Adipose tissue (tissue), 3 donors: Measurements from ENCODE around the gene C1orf210. TPM values are rescaled to one million over a fixed set of nuclear protein-coding genes. Genes with fewer than 3 reads are reported as not detected.

Source experiments
- H3K27ac ChIP-seq: one replicate; pipeline ENCODE4 v1.5.1; 2013; ENCODE audit warnings: low read depth, low read length
- whole genome bisulfite sequencing, 3 donors: extraction: QIAGEN DNeasy Blood & Tissue Kit; methylation state at CpG; one replicate each; pipeline ENCODE4 v1.1.7; 2013; 5-methylcytosine and 5-hydroxymethylcytosine counted together
- polyA plus RNA-seq, 3 donors: library from polyadenylated mRNA; stranded (reverse); fragments of 200-250 nt; gene quantifications; one replicate each; pipeline ENCODE4 v1.2.3, GENCODE V29; 2013
- donor health status: healthy with polysubstance abuse.
- donor health status: Bipolar disorder and iron deficiency.
- donor health status: healthy.

C1orf210 gene
- polyA plus RNA-seq, 3 donors, result 0.22 to 14.5 (median 2.8) TPM

DNA sequence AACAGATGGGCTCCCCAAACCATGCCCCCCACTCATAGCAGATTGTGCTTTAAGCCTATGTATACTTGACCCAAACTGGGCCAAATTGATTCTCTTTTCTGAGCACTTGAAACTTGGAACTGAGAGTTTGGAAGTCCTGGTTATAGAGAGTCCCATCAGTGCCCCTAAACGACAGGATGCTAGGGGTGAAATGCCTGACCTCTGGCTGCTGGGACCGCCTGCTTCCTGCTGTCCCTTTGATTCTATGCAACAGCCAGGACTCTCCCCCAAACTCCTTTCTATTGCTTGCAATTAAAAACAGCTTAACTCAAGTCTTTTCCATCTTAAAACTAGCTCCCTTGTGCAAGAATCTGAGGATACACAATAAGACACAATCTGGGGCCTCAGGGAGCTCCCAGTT is 4.7 kb downstream of the C1orf210 start:
- H3K27ac ChIP-seq, result no peak overlapping the region
- WGBS, 3 donors, result 55 to 64% (median 62%) methylated on average over 2 of the region's 2 CpGs

DNA sequence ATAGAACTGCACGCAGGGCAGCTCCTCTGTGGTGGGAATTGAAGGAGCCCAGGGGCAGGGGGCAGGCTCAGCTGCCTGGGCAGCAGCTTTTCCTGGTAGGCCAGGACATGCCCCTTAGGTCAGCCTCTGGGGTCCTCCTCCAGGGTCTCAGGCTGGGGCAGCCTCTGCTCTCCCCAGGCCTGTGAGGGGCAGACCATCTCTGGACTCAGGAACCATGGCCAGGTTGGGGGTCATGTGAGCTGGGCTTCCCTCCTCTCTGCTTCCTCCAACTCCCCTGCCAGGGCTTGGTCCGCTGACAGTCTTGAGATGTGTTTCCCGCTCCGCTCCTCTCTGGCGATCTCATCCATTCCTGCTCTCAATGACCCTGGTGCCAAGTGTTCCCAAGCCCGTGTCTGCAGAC is 5.7 kb downstream of the C1orf210 start:
- WGBS, 3 donors, result 96 to 98% (median 97%) methylated on average over 6 of the region's 6 CpGs
- H3K27ac ChIP-seq, result no peak overlapping the region

DNA sequence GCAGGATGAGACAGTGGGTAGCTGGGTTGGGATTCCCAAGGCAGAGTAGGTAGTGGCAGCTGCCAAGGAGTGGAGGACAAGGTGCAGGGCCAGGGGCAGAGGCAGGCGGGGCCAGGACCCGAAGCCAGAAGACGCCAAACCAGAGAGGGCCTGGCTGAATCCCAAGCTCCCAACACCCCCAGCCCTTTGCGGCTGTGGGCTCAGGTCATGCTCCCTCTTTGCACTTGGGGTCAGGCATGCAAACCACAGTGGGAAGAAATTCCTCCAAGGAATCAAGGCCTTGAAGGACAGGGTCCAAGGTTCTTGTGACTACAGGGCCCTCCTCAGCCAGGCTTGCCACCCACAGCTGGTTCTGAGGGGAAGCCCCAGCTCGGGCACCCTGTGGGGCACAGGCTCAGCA is 6.2 kb downstream of the C1orf210 start:
- no peak overlapping the region for H3K27ac ChIP-seq
- 89 to 96% (median 90%) methylated on average over 5 of the region's 5 CpGs for WGBS, 3 donors

DNA sequence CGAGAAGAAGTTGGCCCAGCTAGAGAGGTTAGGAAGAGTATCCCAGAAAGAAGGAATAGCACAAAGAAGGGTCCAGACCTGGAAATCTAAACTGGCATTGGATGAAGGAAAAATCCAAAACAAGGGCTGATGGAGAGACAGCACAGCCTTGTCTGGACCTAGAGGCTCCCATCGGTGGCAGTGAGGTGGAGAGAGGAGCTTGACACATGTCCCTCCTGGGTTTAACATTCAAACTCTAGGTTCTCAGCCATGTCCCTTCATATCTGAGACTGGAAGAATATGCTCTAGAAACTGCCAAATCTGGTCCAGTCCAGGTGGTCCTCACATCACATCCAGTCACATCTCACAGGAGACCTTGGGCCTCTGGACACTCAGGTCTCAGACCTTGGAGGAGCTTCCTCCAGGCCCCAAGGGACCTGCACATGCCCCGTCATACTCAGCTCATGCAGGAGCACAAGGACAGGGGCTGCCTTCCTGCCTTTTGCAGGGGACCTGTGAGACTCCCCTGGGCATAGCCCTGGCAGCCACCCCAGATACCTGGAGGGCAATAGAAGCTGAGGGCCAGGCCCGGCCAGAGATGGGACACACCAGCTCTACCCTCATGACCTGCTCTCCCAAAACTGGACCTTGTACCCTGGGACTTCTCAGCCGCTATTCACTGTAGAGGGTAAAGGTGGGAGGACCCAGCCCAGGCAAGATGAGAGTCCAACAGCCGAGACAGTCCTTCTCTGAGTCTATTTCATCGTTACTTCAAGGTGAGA is 8.1 kb downstream of the C1orf210 start:
- 76 to 91% (median 84%) methylated on average over 7 of the region's 7 CpGs for WGBS, 3 donors
- H3K27ac ChIP-seq, result no peak overlapping the region

DNA sequence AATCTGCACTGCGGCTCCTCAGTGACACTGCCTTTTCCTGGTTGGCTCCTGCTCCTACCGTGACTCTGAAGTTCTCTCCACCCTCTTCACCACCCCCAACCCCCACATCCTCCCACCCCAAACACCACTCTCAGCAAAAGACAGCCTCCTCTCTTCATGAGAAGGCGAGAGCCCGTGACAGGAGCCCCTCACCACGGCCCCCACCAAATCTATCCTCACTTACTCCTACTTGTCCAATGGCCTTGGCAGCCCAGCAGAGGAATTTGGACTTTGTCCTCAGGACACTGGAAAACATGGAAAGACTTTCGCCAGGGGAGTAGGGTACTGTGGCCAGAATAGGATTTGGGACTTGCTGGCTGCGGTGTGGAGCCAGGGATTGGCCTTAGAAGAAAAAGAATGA is 8.7 kb downstream of the C1orf210 start:
- WGBS, 3 donors, result 15 to 67% (median 56%) methylated on average over 7 of the region's 7 CpGs

DNA sequence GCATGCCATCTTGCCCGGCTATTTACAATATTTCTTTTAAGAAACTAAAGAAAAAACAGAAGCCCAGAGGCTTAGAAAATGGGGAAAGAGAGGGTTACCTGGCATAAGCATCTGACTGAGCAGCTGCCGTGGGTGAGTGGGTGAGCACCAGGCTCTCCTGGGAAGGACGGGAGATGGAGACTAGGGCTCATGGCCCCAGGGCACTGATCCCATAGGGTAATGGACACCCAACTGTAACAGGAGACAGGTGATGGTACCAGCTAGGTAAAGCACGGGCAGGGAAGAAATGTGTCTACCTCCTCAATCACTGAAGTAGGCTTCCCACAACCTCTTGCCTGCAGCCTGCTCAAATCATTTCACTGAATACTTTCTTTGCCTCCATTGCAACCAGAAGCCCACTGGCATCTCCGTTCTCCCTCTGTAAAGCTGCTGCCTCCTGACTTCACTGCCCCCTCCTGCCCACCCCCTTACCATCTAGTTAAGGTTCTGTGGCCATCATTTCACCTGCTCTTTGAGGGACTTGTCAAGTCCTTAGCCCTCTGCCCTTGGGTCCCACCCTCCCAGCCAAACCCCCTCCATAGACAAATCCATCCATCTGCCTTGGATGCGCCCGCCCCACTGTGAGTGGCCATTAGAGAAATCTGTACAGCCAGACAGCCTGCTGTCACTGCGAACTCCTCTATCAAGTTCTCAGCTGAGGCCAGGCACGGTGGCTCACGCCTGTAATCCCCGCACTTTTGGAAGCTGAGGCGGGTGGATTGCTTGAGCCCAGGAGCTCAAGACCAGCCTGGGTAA is 9.4 kb downstream of the C1orf210 start:
- 54 to 86% (median 74%) methylated on average over 12 of the region's 12 CpGs for WGBS, 3 donors

More for the DNA sequence above, 8.7 kb downstream of the C1orf210 start:
- H3K27ac ChIP-seq, result no peak overlapping the region

DNA sequence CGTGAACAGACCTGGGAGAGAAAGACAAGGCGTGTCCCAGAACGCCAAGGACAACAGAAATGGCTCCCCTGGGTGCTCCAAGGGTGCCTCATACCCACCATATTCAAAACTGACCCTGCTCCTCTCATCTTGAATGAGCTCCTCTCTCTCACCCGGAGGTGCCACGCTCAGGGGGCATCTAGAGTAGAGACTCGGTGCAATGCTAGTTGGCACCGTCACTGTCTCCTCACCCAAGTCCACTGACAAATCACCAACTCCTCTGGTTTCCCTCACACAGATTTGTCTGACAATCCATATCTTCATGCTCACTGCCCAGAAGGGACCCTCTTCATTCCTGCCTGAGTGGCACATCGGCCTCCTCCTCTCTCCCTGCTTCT is 10.6 kb downstream of the C1orf210 start:
- H3K27ac ChIP-seq, result no peak overlapping the region
- 74 to 91% (median 79%) methylated on average over 8 of the region's 8 CpGs for WGBS, 3 donors

More for the DNA sequence above, 9.4 kb downstream of the C1orf210 start:
- no peak overlapping the region for H3K27ac ChIP-seq

DNA sequence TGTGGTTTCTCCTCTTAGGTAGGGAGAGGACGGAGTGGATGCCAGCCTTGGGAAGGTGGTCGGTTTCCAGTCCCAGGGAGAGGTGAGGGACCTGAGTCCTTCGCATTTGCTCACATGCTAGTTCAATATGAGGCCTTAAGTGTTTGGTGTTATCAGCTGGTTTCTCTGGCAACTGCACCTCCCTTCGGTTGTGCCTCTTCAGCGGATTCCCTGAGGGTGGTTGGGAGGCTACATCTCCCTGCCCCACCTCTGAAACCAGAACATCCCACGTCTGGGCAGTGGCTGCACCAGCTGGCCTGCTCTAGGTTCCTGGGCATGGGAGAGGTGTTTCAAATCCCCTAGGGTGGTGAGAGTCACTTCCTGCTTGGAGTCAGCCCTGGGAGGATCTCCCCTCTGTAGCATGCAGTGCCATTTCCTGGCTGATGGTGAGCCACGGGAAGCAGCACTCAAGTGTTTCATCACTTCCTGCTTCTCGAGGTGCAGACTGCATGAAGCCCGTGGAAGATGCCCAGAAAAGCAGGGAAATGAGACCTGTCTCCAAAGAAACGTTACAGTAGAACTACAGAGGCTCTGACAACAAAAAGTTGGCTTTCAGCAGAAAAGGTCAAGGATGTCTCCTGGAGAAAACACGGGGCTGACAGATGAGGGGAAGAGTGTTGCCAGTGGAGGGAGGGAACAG is 11.1 kb downstream of the C1orf210 start:
- WGBS, 3 donors, result 37 to 43% (median 39%) methylated on average over 11 of the region's 11 CpGs
- no peak overlapping the region for H3K27ac ChIP-seq

DNA sequence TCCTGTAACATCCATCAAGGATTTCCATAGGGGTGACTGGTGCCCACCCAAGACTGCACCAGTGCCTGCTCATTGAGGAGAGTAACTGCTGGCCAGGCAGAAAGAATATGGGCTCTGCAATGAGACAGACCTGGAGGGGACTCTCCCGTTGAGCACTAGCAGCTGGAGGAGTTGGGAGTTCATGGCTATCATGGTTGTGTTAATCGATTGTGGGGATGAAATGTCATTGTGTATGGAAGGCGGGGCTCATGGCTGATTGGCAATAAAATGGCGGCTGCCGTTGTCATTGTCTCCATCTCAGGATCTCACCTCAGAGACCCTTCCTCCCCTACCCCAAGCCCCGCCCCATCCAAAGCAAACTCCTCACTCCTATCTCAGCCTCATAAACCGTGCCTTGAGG is 11.7 kb downstream of the C1orf210 start:
- no peak overlapping the region for H3K27ac ChIP-seq
- WGBS, 3 donors, result 88 to 95% (median 94%) methylated on average over 7 of the region's 7 CpGs

DNA sequence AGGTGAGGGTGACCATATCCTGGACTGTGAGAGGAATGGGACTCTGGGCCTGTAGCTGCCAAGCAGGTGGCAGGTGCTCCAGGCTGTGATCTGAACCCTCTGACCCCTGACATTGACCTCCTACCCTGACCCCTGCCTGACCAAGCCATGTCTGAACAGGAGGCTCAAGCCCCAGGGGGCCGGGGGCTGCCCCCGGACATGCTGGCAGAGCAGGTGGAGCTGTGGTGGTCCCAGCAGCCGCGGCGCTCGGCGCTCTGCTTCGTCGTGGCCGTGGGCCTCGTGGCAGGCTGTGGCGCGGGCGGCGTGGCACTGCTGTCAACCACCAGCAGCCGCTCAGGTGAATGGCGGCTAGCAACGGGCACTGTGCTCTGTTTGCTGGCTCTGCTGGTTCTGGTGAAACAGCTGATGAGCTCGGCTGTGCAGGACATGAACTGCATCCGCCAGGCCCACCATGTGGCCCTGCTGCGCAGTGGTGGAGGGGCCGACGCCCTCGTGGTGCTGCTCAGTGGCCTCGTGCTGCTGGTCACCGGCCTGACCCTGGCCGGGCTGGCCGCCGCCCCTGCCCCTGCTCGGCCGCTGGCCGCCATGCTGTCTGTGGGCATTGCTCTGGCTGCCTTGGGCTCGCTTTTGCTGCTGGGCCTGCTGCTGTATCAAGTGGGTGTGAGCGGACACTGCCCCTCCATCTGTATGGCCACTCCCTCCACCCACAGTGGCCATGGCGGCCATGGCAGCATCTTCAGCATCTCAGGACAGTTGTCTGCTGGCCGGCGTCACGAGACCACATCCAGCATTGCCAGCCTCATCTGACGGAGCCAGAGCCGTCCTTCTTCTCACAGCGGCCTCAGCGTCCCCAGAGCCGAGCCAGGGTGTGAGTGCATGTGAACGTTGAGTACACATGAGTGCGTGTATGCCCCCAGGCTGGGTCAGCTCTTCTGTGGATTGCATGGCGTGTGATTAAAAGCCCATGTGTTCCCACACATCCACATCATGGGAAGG is 12.5 kb downstream of the C1orf210 start:
- 97 to 98% (median 97%) methylated on average over 46 of the region's 46 CpGs for WGBS, 3 donors
- no peak overlapping the region for H3K27ac ChIP-seq

DNA sequence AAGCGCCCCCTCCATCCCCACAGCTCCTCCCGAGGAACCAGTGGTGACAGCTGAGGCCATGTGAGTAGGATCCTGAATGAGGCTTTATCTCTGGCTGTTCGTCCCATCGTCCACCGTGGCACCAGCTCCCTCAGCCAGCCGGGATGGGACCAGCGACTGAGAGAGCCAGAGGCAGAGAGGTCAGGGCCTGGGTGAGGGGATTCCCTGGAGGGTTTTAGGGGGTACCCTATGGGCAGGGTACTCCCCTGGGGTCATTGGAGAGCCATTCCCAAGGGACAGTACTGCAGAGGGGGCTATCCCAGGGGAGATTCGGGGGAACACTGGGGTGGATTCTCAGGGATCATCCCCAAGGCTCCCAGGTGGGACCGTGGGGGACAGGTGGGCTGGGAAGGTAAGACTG is 13.2 kb downstream of the C1orf210 start:
- 66 to 82% (median 79%) methylated on average over 9 of the region's 9 CpGs for WGBS, 3 donors
- H3K27ac ChIP-seq, result no peak overlapping the region

DNA sequence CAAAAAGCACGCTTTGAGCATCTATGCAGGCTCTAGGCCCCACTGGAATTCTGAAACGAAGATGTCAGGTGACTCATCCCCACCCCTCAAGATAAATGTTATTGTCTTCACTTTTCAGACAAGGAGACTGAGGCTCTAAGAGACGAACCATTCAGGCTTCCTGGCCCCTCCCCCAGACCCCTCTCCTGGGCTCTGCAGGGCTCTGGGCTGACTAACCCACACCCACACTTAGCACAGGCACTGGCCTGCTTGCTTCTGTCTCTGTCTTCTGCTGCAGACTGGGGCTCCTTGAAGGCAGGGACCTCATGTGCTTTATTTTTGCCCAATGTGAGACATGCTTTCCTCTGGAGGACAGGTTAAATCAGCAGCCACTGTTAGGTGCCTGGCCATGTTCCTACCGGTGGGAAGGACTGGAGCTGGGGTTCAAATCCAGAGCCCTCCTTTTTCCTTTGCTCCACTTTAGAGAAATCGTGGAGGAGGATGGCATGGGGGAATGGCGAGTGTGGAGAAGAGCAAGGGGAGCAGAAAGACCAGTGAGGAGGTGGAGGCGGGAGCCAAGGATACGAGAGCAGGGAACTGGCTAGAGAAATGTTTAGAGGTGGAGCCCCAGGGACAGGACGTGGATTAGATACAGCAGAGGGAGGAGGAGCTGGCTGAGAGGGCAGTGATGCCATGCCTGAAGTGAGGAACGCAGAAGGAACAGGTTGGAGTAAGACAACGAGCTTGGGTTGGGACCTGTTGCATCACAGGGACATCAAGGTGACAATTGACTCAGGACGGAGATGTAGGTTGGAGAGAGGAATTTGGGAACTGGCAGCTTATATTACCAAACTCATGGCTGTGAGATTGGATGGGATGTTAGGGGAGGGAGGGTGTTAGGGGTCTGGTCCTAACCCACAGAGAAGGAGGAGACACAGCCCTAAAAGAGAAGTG is 13.9 kb downstream of the C1orf210 start:
- 34 to 75% (median 70%) methylated on average over 12 of the region's 12 CpGs for WGBS, 3 donors
- H3K27ac ChIP-seq, result no peak overlapping the region

DNA sequence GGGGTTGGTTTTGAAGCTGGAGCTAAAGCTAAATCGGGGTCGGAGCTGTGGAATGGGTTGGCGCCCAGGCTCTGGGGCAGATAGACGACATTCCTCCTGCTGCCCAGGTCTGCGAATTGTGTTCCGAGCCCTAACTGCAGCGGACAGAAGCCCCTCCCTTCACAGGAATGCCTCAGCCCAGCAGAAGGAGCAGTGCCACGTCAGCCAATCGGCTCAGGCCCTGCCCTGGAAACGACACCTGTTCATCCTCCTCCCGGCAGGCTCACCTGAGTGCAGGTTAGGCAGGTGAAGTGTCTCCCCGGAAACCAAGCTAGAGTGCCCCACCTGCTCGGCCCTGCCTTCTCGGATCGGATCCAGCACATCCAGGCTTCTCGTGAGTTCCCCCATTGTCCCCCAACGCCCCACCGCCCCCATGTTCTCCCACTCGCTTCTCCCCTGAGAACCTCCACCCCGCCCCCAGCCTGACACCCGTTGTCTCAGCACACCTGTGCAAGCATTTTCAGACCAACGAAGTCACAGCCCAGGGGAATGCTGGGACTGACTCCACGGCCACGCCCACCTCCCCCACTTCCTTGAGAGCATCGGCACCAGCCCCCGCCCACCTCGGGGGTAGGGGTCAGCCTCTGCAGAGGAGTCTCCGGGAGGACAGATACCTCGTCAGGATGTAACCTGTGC is 14.8 kb downstream of the C1orf210 start:
- H3K27ac ChIP-seq, result no peak overlapping the region
- 8 to 18% (median 16%) methylated on average over 29 of the region's 29 CpGs for WGBS, 3 donors

DNA sequence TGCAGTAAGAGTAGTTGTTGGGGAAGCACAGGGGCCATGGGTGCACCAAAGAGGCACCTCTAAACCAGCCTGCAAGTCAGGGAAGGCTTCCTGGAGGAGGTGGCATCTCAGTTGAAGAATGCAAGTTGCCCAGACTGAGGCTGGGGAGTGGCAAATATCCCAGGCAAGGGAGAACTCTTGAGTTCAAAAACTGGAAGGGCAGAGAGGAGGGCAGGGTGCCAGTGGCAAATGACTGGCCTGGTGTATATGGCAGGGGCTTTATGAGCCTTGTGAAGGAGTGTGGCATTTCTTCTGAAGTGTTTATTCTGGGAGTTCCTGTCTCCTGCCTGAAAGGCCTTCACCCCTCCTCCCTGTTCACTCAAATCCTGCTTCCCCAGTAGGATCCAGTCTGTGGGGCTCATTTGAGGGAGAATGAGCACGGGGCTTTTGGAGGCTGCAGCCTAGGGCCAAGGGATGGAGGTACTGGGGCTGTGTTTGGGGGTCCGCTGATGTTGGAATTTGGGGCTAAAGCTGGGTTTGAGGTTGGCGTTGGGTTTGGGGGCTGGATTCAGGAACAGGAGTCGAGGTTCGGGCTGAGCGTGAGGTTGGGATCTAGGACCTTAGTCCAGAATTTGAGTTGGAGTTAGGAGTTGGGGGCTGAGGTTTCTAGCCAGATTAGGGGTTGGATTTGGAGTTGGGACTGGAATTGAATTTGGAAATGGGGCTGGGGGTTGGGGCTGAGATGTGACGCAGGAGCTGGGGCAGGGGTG is 15.6 kb downstream of the C1orf210 start, which contains the start of gene TMEM125:
TMEM125 (plus strand) TSS at position 357 of the 749 bp plus-strand sequence. CDS start 2,740 bp downstream, outside the sequence.
- H3K27ac ChIP-seq, result no peak within 1 kb of the TSS
- WGBS, 3 donors, result 70 to 88% (median 80%) methylated on average over 7 of the region's 7 CpGs

DNA sequence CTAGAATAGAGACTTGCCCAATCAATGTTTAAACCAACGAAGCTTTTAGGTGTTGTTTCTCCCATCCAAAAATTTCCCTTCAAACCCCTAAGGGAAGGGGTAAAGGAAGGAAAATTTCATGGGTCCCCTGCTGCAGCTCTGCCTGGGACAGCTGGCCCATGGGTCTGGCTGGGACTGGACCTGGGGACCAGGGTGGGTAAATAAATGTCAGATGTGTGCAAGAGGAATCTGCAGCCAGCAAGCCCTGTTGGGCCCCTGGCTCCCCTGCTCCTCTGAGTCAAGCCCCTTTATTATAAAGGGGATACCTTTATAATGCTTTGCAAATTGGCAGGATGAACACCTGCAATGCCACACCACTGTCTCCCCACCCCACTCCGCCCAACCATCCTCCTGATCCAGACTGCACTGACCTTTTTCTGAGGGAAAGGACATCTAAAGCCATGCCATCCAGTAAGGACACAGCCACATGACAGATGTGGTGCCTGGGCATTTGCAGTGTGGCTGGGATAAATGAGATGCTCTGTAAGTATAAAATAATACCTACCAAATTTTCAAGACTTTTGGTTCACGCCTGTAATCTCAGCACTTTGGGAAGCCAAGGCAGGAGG is 17.5 kb downstream of the C1orf210 start:
- WGBS, 3 donors, result 80 to 92% (median 92%) methylated on average over 3 of the region's 3 CpGs
- H3K27ac ChIP-seq, result no peak overlapping the region
